ENCODE results near the gene ANXA8. TPM values are rescaled to one million over a fixed set of nuclear protein-coding genes. Genes with fewer than 3 reads are reported as not detected.
"Not testable (repeated sequence)": the region's sequence is repeated elsewhere in the genome, so short reads cannot be mapped to it uniquely, and the experiment has no call there.

The ANXA8 gene
- total RNA-seq, 2 donors from 2014 or later, result not detected

GRCh38 chr10:47472072-47472471, 11.8 kb downstream of the ANXA8 start:
- not testable (repeated sequence) for H3K9me3 Mint-ChIP-seq; H3K36me3 Mint-ChIP-seq; DNase-seq (ENCODE audit: low spot score in 2 of 2); H3K27ac Mint-ChIP-seq; ATAC-seq

GRCh38 chr10:47468731-47469528, 15.0 kb downstream of the ANXA8 start:
- not testable (repeated sequence) for ATAC-seq, H3K36me3 Mint-ChIP-seq, H3K9me3 Mint-ChIP-seq, H3K27ac Mint-ChIP-seq
- peak in 1 of 2 donors; percentile 28 for DNase-seq (ENCODE audit: low spot score in 2 of 2)

GRCh38 chr10:47467957-47468356, 16.0 kb downstream of the ANXA8 start:
- not testable (repeated sequence) for H3K36me3 Mint-ChIP-seq; DNase-seq (ENCODE audit: low spot score in 2 of 2); H3K27ac Mint-ChIP-seq; H3K9me3 Mint-ChIP-seq; ATAC-seq

- peak in 1 of 2 donors; percentile 47 for DNase-seq (ENCODE audit: low spot score in 2 of 2)
- not testable (repeated sequence) for H3K36me3 Mint-ChIP-seq, ATAC-seq, H3K27ac Mint-ChIP-seq, H3K9me3 Mint-ChIP-seq
Observed at GRCh38 chr10:47467458-47467857, 16.5 kb downstream of the ANXA8 start.

DNA sequence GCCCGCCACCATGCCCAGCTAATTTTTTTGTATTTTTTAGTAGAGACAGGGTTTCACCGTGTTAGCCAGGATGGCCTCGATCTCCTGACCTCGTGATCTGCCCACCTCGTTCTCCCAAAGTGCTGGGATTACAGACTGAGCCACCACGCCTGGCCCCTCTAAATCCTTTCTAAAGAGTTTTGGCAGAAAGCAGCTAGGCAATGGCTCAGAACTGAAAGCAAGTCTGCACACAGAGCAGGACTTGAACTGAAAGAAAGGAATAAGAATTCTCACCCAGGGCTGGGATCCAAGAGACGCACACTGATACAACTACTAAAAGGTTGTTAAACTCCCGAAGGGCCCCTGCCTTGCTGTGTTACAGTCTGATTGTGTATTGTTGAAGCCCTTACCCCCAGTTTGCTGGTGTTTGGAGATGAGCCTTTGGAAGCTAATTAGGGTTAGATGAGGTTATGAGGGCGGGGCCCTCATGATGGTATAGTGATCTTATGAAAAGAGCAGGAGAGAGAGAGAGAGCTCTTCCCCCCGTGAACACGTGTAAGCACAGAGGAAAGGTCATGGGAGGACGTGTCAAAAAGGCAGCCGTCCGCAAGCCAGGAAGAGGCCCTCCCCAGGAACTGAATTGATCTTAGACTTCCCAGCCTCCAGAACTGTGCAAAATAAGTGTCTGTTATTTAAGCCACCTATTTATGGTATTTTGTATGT, 18.5 kb downstream of the ANXA8 start:
- DNase-seq (ENCODE audit: low spot score in 2 of 2); H3K36me3 Mint-ChIP-seq; ATAC-seq; H3K9me3 Mint-ChIP-seq; H3K27ac Mint-ChIP-seq: not testable (repeated sequence)

DNA sequence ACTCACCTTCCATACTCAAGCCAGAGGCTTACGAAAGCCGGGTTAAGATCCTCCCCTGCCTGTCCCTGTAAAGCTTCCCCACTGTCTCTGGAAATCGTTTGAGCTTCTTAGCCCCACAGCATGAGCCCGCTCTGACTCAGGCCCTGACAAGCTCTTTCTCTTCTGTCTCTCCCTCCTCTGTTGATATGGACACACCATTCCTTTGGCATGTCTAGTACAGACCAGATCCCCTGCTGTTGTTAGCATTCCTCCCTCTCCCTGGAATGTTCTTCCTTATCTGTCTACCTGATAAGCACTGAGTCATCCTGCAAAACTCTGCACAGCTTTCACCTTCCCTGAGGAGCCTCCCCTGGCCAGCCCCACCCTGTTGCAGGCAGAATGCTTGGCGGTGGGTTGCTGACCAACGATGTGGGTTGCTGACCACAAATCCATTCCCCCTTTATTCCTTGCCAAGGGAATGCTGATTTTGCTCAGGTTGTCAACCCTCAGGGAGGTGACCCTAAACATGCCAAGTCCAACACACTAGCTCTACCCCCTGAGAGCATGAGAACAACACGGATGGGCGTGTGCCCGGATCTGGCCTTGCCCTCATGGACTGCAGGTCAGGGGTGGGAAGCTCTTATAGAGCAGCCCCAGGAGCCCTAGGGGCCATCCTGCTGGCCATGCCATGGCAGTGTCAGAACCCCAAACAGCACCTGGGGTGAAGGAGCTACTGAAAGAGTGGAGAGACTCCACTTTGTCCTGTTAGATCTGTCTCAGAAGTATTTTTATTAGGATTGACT, 21.1 kb downstream of the ANXA8 start:
- not testable (repeated sequence) for H3K9me3 Mint-ChIP-seq; ATAC-seq; H3K36me3 Mint-ChIP-seq; DNase-seq (ENCODE audit: low spot score in 2 of 2); H3K27ac Mint-ChIP-seq

DNA sequence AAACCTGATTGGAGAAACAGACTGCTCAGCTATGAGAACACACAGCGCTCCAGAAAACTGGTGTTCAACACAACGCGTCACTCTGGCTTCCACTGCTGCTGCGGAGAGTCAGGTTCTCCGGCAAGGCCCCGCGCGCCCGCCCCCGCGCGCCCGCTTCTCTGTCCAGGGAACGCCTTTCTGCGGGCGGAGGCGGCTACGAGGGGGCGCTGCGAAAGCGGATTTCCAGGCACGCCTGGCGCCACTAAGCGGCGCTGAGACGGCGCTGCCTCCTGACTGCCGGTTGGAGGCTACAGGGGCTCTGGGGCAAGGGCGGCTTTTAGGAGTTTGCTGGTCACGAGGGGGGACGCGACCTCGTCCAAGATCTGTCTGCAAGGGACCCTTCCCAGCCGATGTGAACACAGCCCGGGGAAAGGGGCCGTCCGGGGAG, 22.6 kb downstream of the ANXA8 start:
- ATAC-seq, result peak; percentile 83 to 84
- H3K36me3 Mint-ChIP-seq; DNase-seq (ENCODE audit: low spot score in 2 of 2); H3K27ac Mint-ChIP-seq; H3K9me3 Mint-ChIP-seq: not testable (repeated sequence)

DNA sequence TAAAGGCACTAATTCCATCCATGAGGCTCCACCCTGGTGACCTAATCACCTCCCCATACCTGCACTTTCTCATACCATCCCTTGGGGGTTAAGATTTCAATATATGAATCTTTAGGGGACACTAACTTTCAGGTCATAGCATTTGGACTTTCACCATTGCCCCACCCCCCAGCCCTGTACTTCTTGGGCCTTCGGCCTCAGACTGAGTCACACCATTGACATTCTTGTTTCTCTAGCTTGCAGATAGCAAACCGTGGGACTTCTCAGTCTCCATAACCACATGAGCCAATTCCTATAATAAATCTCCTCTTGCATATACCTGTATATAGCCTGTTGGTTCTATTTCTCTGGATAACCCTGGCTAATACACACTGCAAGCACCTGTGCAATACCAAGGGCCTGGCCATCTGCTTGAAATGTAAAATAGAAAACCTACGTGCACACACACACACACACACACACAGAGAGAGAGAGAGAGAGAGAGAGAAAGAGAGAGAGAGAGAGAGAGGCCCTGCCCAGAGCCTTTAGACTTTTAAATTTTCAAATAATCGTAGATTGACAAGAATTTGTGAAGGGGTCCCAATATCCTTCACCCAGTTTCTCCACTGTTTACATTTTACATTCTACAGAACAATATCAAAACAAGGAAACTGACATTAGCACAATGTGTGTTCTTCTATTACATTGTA, 25.3 kb downstream of the ANXA8 start:
- no peaks in the 10 kb centered on the region for H3K9me3 Mint-ChIP-seq
- no peaks in the 10 kb centered on the region for H3K36me3 Mint-ChIP-seq
- peak in 1 of 2 donors; percentile 2 for DNase-seq (ENCODE audit: low spot score in 2 of 2)
- no peak for ATAC-seq
- H3K27ac Mint-ChIP-seq, result no peak overlapping the region

DNA sequence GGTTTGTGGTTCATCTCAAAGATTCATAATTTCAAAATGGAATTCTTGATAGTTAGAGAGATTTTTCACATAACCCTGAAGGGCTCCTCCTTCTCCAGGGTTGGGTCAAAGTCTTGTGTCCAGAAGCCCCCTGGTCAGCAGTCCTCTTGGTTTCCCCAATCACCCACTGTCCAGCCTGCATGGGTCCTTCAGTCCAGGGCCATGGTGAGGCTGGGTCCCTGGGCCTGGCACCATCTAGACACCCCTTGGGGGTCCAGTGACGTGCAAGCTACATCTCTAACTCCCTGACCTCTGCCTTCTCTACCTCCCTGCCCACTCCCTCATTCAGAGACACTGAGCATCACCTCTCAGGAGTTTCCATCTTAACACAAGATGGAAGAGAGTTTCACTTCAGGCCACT, 26.1 kb downstream of the ANXA8 start:
- ATAC-seq (no peak), DNase-seq (ENCODE audit: low spot score in 2 of 2) (no peak)
- H3K36me3 Mint-ChIP-seq, result no peaks in the 10 kb centered on the region
- H3K27ac Mint-ChIP-seq, result no peak overlapping the region
- no peaks in the 10 kb centered on the region for H3K9me3 Mint-ChIP-seq

DNA sequence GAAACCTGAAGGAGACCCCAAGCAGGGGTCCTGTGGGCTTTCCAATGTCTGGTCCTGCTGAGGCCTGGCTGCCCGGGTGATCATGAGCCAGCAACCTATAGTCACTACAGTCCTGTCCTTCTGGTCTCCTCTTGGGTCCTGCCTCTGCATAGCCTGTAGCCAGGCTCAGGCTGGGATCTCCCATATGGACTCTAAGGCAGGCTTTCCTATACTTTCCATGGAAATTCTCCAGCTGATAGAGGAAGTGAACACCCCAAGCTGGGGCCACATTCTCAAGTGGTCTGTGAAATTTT, 26.4 kb downstream of the ANXA8 start:
- H3K27ac Mint-ChIP-seq, result no peak overlapping the region
- ATAC-seq, result no peak
- no peaks in the 10 kb centered on the region for H3K9me3 Mint-ChIP-seq
- H3K36me3 Mint-ChIP-seq, result no peaks in the 10 kb centered on the region
- peak in 1 of 2 donors; percentile 21 for DNase-seq (ENCODE audit: low spot score in 2 of 2)

DNA sequence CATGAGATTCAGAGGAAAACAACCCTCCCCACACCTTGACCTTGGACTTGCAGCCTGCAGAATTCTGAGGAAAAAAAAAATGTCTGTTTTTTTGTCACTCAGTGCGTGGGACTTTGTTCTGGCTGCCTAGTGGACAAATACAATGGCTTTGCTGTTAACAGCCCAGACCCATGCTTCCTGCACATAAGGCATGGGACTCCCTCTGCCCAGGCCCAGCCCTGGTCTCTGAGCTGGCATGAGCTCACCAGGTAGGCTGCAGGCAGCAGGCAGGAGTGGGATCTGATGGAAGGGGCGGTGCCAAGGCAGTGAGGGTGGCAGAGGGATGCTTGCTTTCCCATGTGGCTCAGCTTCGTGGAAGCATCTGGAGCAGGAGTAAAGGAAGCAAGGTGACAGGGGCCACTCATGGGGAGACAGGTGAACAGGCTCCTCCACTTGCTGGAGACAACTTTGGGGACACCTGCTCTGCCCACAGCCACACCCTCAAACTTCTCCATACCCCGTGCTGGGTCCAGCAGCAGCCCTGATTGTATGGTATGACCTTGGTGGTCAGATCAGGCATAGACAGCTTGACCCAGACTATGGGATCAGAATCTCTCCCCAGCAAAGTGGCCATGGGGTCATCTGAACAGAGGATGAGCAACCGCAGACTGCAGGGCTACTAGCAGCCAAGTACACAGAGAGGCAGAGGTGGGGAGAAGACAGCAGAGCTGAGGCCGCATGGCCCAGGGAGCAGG, 27.0 kb downstream of the ANXA8 start:
- no peaks in the 10 kb centered on the region for H3K9me3 Mint-ChIP-seq
- DNase-seq (ENCODE audit: low spot score in 2 of 2) (peak in 1 of 2 donors; percentile 33), ATAC-seq (no peak)
- no peak overlapping the region for H3K27ac Mint-ChIP-seq
- H3K36me3 Mint-ChIP-seq, result no peaks in the 10 kb centered on the region

DNA sequence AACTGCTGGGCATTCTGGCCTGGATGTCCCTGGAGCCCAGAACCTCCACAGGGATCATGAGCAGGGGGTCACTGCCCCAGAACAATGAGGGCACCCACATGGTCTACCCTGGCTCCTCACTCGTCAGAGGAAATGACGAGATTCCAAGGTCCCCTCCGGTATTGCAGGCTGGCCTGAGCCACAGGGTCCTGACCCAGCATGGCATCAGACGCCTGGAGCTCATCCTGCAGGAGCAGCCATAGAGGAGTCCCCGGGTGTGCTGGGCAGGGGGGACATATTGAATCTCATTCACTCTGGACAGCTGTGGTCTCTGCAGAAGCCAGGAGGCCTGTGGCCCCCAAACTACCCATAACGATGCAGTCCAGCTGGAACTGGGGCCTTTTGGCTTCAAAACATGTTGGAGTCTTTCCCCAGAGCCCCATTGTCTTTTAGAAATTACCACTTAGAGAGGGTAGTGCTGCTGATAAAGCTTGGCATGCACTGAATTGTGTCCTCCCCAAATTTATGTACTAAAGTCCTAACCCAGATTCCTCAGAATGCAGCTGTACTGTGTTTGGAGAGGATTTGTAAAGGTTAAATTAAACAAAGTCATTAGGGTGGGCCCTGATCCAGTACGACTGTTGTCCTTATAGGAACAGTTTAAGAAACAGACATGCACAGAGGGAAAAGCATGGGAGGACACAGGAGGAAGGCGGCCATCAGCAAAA, 27.7 kb downstream of the ANXA8 start:
- no peak overlapping the region for H3K27ac Mint-ChIP-seq
- no peaks in the 10 kb centered on the region for H3K9me3 Mint-ChIP-seq
- H3K36me3 Mint-ChIP-seq, result no peaks in the 10 kb centered on the region
- ATAC-seq (no peak), DNase-seq (ENCODE audit: low spot score in 2 of 2) (no peak)

GRCh38 chr10:47455350-47456078, 28.4 kb downstream of the ANXA8 start:
- ATAC-seq; H3K9me3 Mint-ChIP-seq; H3K27ac Mint-ChIP-seq; DNase-seq (ENCODE audit: low spot score in 2 of 2); H3K36me3 Mint-ChIP-seq: not testable (repeated sequence)

DNA sequence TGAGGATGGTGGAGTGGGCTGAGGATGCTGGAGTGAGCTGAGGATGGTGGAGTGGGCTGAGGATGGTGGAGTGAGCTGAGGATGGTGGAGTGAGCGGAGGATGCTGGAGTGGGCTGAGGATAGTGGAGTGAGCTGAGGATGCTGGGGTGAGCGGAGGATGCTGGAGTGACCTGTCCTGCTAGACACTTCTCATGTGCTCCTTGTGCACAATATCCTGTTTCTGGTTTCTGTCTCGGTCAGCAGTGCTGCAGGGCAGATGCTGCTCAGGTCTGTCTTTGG, 29.2 kb downstream of the ANXA8 start:
- no peak for ATAC-seq
- no peak for DNase-seq (ENCODE audit: low spot score in 2 of 2)
- peak overlapping the region in 1 of 2 donors; percentile 44 for H3K27ac Mint-ChIP-seq
- no peaks in the 10 kb centered on the region for H3K9me3 Mint-ChIP-seq
- no peaks in the 10 kb centered on the region for H3K36me3 Mint-ChIP-seq

DNA sequence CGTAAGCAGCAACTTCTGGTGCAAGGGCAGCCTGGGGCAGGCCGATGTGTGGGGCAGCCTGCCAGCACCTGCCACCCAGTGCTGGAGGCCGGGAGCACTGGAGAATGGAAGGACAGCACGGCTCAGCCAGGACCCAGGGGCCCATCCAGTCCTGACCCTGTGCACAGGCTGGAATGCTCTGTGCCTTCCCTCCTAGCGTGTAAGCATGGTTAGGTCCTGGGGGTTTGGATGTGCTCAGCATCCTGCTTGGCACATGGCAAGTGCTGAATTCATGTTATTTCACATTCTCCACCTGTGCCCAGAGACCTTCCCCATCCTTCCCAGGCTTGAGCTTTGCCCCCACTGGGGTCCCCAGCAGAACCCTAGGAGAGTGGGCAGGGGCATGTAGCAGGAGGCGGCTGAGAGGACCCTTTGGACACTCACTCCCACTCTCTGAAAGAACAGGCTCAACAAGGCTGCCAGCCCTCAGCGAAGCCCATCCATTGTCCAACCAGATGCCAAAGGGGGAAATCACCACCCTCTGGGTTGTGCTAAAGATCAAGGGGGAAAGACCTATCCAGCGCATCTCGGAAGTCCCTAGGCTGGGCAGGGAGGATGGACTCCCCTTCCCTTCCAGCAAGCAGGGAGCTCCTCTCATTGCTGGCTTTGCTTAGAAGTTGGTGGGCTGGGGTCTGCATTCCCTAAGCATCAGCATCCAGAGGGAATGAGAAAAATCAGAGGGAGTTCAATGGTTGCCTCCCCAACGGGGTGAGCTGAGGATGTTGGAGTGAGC, 29.7 kb downstream of the ANXA8 start:
- no peak for ATAC-seq
- no peaks in the 10 kb centered on the region for H3K36me3 Mint-ChIP-seq
- DNase-seq (ENCODE audit: low spot score in 2 of 2), result no peak
- no peaks in the 10 kb centered on the region for H3K9me3 Mint-ChIP-seq
- H3K27ac Mint-ChIP-seq, result peak overlapping the region in 1 of 2 donors; percentile 44
